HEK293 (cell line): ENCODE results near the gene DHCR7.

ENCODE experiments used
- CTCF ChIA-PET: fragments of 350-600 bp; formaldehyde crosslinking; extraction: SDS; loops from one replicate; lab custom pipeline; 2021; ENCODE audit warnings: antibody characterized with exemption; lab: Yijun Ruan, JAX
- POLR2A ChIA-PET: fragments of 300-600 bp; formaldehyde crosslinking; extraction: SDS; loops from one replicate; lab custom pipeline; 2020; ENCODE audit warnings: antibody characterized with exemption, inconsistent platforms; lab: Yijun Ruan, JAX
- H3K27ac ChIP-seq: fragments of 200-500 bp; sonication (Bioruptor generic); 2 replicates; pipeline ENCODE4 v1.5.1; 2014; ENCODE audit warnings: low read depth, low read length, control low read depth, inconsistent platforms; ENCODE audit errors: extremely low read depth
- H3K36me3 ChIP-seq, 2 experiments: fragments of 200-500 bp in 1 of 2; sonication (Bioruptor generic) in 1 of 2; 1 replicate in 1 of 2; 2 replicates in 1 of 2; pipeline ENCODE4 v1.5.1; 2014 to 2017; ENCODE audit warnings: inconsistent platforms in 2 of 2, low read length in 2 of 2; ENCODE audit not compliant: control insufficient read depth in 2 of 2, insufficient read depth in 1 of 2
- H3K4me1 ChIP-seq: fragments of 200-500 bp; sonication (Bioruptor generic); 2 replicates; pipeline ENCODE4 v1.5.1; 2014; ENCODE audit warnings: mild to moderate bottlenecking, low read length, inconsistent platforms; ENCODE audit not compliant: control insufficient read depth, insufficient read depth
- H3K4me3 ChIP-seq: 2 replicates; pipeline ENCODE4 v1.5.1; 2011; ENCODE audit warnings: low read depth, mild to moderate bottlenecking, control low read depth, low read length, moderate library complexity
- H3K9me3 ChIP-seq: fragments of 200-500 bp; sonication (Bioruptor generic); 2 replicates; pipeline ENCODE4 v1.5.1; 2014; ENCODE audit warnings: low read depth, low read length, inconsistent platforms; ENCODE audit not compliant: control insufficient read depth, insufficient read depth
- CTCF ChIP-seq: fragments of 450-650 bp; formaldehyde crosslinking; IDR thresholded peaks from 2 replicates; pipeline ENCODE4 v1.5.1; 2016; ENCODE audit warnings: missing biosample characterization, missing genetic modification characterization
- KLF1 ChIP-seq: fragments of 450-650 bp; formaldehyde crosslinking; IDR thresholded peaks from 2 replicates; pipeline ENCODE4 v1.5.1; 2016; ENCODE audit warnings: missing biosample characterization, missing genetic modification characterization
- RBAK ChIP-seq: fragments of 450-650 bp; formaldehyde crosslinking; IDR thresholded peaks from 2 replicates; pipeline ENCODE4 v1.5.1; 2016; ENCODE audit warnings: missing biosample characterization, missing genetic modification characterization
- REPIN1 ChIP-seq: fragments of 450-650 bp; formaldehyde crosslinking; IDR thresholded peaks from 2 replicates; pipeline ENCODE4 v1.5.1; 2017; ENCODE audit warnings: missing biosample characterization, missing genetic modification characterization, low read depth
- SCRT2 ChIP-seq: fragments of 450-650 bp; formaldehyde crosslinking; IDR thresholded peaks from 2 replicates; pipeline ENCODE4 v1.5.1; 2016; ENCODE audit warnings: missing biosample characterization, missing genetic modification characterization
- SETDB1 ChIP-seq: IDR thresholded peaks from one replicate; pipeline ENCODE4 v1.6.1; 2017; ENCODE audit warnings: mild to moderate bottlenecking, low read length, moderate library complexity, mixed read lengths; ENCODE audit not compliant: insufficient read length
- ZNF16 ChIP-seq: fragments of 450-650 bp; formaldehyde crosslinking; IDR thresholded peaks from 2 replicates; pipeline ENCODE4 v1.5.1; 2016; ENCODE audit warnings: low read depth, missing biosample characterization, missing genetic modification characterization
- ZNF48 ChIP-seq: fragments of 450-650 bp; formaldehyde crosslinking; IDR thresholded peaks from 2 replicates; pipeline ENCODE4 v1.5.1; 2016; ENCODE audit warnings: missing biosample characterization, missing genetic modification characterization
- ZNF596 ChIP-seq: fragments of 450-650 bp; IDR thresholded peaks from 2 replicates; pipeline ENCODE4 v1.5.0; 2018; ENCODE audit warnings: missing biosample characterization, mild to moderate bottlenecking, missing genetic modification characterization, moderate library complexity
- ZNF76 ChIP-seq: fragments of 450-650 bp; formaldehyde crosslinking; IDR thresholded peaks from 2 replicates; pipeline ENCODE4; 2016; ENCODE audit warnings: low read depth, missing biosample characterization, missing genetic modification characterization, borderline replicate concordance
- ZNF777 ChIP-seq: fragments of 450-650 bp; formaldehyde crosslinking; IDR thresholded peaks from 2 replicates; pipeline ENCODE4 v1.5.1; 2017; ENCODE audit warnings: missing biosample characterization, missing genetic modification characterization, borderline replicate concordance
- ZNF785 ChIP-seq: fragments of 450-650 bp; formaldehyde crosslinking; IDR thresholded peaks from 2 replicates; pipeline ENCODE4 v1.5.1; 2016; ENCODE audit warnings: missing biosample characterization, missing genetic modification characterization
- TF ChIP-seq, protein P1 (sequence below): fragments of 450-650 bp; formaldehyde crosslinking; IDR thresholded peaks from 2 replicates; pipeline ENCODE4 v1.5.1; 2017; ENCODE audit warnings: missing biosample characterization, missing genetic modification characterization
- TF ChIP-seq, protein P2 (sequence below): fragments of 450-650 bp; formaldehyde crosslinking; IDR thresholded peaks from 2 replicates; pipeline ENCODE4 v1.5.1; 2016; ENCODE audit warnings: missing biosample characterization, missing genetic modification characterization
- TF ChIP-seq, protein P3 (sequence below): fragments of 450-650 bp; formaldehyde crosslinking; IDR thresholded peaks from 2 replicates; pipeline ENCODE4 v1.5.1; 2016; ENCODE audit warnings: missing biosample characterization, missing genetic modification characterization

The DHCR7 gene

GRCh38 chr11:71491531-71491930 is 43.3 kb upstream of the DHCR7 start (continued):
- TF ChIP-seq, protein P1, sequence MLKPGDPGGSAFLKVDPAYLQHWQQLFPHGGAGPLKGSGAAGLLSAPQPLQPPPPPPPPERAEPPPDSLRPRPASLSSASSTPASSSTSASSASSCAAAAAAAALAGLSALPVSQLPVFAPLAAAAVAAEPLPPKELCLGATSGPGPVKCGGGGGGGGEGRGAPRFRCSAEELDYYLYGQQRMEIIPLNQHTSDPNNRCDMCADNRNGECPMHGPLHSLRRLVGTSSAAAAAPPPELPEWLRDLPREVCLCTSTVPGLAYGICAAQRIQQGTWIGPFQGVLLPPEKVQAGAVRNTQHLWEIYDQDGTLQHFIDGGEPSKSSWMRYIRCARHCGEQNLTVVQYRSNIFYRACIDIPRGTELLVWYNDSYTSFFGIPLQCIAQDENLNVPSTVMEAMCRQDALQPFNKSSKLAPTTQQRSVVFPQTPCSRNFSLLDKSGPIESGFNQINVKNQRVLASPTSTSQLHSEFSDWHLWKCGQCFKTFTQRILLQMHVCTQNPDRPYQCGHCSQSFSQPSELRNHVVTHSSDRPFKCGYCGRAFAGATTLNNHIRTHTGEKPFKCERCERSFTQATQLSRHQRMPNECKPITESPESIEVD (tag by site-specific recombination): no peak
- no peak for TF ChIP-seq ZNF596
- TF ChIP-seq, protein P2, sequence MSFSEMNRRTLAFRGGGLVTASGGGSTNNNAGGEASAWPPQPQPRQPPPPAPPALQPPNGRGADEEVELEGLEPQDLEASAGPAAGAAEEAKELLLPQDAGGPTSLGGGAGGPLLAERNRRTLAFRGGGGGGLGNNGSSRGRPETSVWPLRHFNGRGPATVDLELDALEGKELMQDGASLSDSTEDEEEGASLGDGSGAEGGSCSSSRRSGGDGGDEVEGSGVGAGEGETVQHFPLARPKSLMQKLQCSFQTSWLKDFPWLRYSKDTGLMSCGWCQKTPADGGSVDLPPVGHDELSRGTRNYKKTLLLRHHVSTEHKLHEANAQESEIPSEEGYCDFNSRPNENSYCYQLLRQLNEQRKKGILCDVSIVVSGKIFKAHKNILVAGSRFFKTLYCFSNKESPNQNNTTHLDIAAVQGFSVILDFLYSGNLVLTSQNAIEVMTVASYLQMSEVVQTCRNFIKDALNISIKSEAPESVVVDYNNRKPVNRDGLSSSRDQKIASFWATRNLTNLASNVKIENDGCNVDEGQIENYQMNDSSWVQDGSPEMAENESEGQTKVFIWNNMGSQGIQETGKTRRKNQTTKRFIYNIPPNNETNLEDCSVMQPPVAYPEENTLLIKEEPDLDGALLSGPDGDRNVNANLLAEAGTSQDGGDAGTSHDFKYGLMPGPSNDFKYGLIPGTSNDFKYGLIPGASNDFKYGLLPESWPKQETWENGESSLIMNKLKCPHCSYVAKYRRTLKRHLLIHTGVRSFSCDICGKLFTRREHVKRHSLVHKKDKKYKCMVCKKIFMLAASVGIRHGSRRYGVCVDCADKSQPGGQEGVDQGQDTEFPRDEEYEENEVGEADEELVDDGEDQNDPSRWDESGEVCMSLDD: no peak
- no peak for TF ChIP-seq CTCF
- TF ChIP-seq KLF1 (tag by site-specific recombination): no peak

GRCh38 chr11:71490731-71491390 is 42.7 kb upstream of the DHCR7 start:
- Histone ChIP-seq H3K9me3 (no peaks in the 10 kb centered on the region), H3K4me3 (no peak overlapping the region), H3K4me1 (no peaks in the 10 kb centered on the region), H3K36me3 (peaks cover 4 to 55% of the 10 kb centered on the region in 2 experiments; a peak in 2 of 3 replicates), H3K27ac (no peak overlapping the region)
- ChIA-PET POLR2A (no interaction called here), CTCF (no interaction called here)
- TF ChIP-seq ZNF16 (tag by site-specific recombination): no peak
- TF ChIP-seq SETDB1: no peak
- TF ChIP-seq REPIN1 (tag by site-specific recombination): no peak
- TF ChIP-seq ZNF76 (tag by site-specific recombination): no peak
- no peak for TF ChIP-seq ZNF785 (tag by site-specific recombination)

DNA sequence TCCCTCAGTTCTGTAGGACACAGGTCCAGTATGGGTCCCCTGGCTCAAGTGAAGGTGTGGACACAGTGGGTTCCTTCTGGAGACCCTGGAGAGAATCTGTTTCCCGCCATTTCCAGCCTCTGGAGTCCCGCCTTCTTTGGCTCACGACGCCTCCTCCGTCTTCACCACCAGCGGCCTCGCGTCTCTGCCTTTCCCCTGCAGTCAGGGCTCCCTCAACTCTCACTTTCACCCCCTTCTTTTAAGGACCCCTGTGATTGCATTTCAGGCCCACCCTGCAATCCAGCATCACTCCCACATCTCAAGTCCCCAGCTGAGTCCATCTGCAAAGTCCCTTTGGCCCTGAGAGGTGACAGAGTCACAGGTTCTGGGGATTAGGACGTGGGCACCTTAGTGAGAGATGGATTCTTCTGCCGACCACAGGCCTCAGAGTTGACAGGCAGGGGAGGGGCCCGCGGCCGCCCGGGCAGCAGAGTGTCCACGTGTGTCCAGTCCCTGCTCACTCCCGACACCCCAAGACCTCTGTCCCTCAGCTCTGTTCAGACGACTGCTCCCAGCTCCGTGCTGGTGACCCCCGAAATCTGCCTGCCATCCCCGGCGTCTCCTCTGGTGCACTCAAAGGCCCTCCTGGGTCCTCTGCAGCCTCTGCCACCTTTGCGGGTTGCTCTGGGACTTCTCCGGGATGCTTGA is 42.0 kb upstream of the DHCR7 start:
- no peaks in the 10 kb centered on the region for H3K9me3 ChIP-seq
- no peak overlapping the region for H3K27ac ChIP-seq
- ChIA-PET POLR2A (no interaction called here), CTCF (no interaction called here)
- H3K36me3 ChIP-seq: peaks cover 4 to 55% of the 10 kb centered on the region in 2 experiments; a peak in 2 of 3 replicates
- H3K4me1 ChIP-seq: no peaks in the 10 kb centered on the region
- TF ChIP-seq, protein P3, sequence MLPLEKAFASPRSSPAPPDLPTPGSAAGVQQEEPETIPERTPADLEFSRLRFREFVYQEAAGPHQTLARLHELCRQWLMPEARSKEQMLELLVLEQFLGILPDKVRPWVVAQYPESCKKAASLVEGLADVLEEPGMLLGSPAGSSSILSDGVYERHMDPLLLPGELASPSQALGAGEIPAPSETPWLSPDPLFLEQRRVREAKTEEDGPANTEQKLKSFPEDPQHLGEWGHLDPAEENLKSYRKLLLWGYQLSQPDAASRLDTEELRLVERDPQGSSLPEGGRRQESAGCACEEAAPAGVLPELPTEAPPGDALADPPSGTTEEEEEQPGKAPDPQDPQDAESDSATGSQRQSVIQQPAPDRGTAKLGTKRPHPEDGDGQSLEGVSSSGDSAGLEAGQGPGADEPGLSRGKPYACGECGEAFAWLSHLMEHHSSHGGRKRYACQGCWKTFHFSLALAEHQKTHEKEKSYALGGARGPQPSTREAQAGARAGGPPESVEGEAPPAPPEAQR (tag by site-specific recombination): no peak
- TF ChIP-seq ZNF48 (tag by site-specific recombination) (no peak), RBAK (tag by site-specific recombination) (no peak), SCRT2 (no peak), ZNF777 (no peak)
- H3K4me3 ChIP-seq: no peak overlapping the region
